HepG2 (cell line): Measurements from ENCODE around the gene SMARCA2. TPM values are rescaled to one million over a fixed set of nuclear protein-coding genes. Genes with fewer than 3 reads are reported as not detected.

Source experiments
- ATAC-seq: fragments of 200-7000 bp; cut with Tn5 transposase; 3 replicates; pipeline ENCODE4 v1.9.1; 2020; ENCODE audit warnings: mild to moderate bottlenecking, moderate library complexity
- BruUV-seq: library from RNA; stranded (reverse); fragments of 400-500 nt; replicated peaks from 2 replicates; lab custom pipeline; 2021; lab: Mats Ljungman, UMichigan
- CTCF ChIA-PET: fragments of 300-600 bp; formaldehyde crosslinking; extraction: SDS; loops from one replicate; lab custom pipeline; 2021; ENCODE audit warnings: low total read pairs, inconsistent platforms, low intra/inter-chr PET ratio; lab: Yijun Ruan, JAX
- POLR2A ChIA-PET: fragments of 350-600 bp; sonication (Branson Sonifier 250); formaldehyde crosslinking; loops from one replicate; lab custom pipeline; 2020; ENCODE audit warnings: antibody characterized with exemption, inconsistent platforms; lab: Yijun Ruan, JAX
- DNase-seq: peaks from one replicate; pipeline ENCODE4 v3.0.0-alpha.2; 2015; ENCODE audit warnings: low spot score
- FAIRE-seq: peaks from 3 replicates; lab custom pipeline; 2011; peaks lifted over from hg19 to GRCh38; lab: Jason Lieb, UNC
- H2AFZ ChIP-seq: one replicate; pipeline ENCODE4 v1.6.1; 2011; ENCODE audit warnings: low read length, inconsistent platforms
- H3K27ac ChIP-seq: fragments of 300-600 bp; 3 replicates; pipeline ENCODE4 v1.8.0; 2011; ENCODE audit warnings: mixed run types, mild to moderate bottlenecking, mixed read lengths, low read length, inconsistent platforms; ENCODE audit not compliant: insufficient read depth; ENCODE audit errors: extremely low read length
- H3K27me3 ChIP-seq, 2 experiments: fragments of 200-600 bp in 1 of 2; 2 replicates in 1 of 2; 3 replicates in 1 of 2; pipeline versions ENCODE4 v1.6.0 to v1.8.0; 2011; ENCODE audit warnings: low read length in 2 of 2, mild to moderate bottlenecking in 2 of 2, moderate library complexity in 2 of 2, inconsistent platforms in 1 of 2; ENCODE audit not compliant: insufficient read depth in 2 of 2, control insufficient read depth in 1 of 2
- H3K36me3 ChIP-seq, 2 experiments: fragments of 200-600 bp in 1 of 2; replicated peaks in 1 of 2; 2 replicates in 1 of 2; 3 replicates in 1 of 2; pipeline versions ENCODE4 v1.5.1 to v1.8.0; 2011; ENCODE audit warnings: low read length in 2 of 2, inconsistent platforms in 1 of 2; ENCODE audit not compliant: insufficient read depth in 2 of 2, control insufficient read depth in 1 of 2
- H3K4me1 ChIP-seq: 2 replicates; pipeline ENCODE4 v1.5.1; 2012; ENCODE audit warnings: low read length, inconsistent platforms; ENCODE audit not compliant: insufficient read depth
- H3K4me2 ChIP-seq: 2 replicates; pipeline ENCODE4 v1.6.0; 2011; ENCODE audit warnings: low read depth, low read length, inconsistent platforms
- H3K4me3 ChIP-seq, 3 experiments: fragments of 200-600 bp in 1 of 3; sonication (generic), shearing (Covaris generic) in 1 of 3; replicated peaks in 1 of 3; 2 replicates each; pipeline ENCODE4 v1.5.1; 2011 to 2016; ENCODE audit warnings: low read length in 3 of 3, inconsistent platforms in 2 of 3, low read depth in 2 of 3, mild to moderate bottlenecking in 2 of 3, control low read depth in 1 of 3, mixed read lengths in 1 of 3; ENCODE audit not compliant: insufficient read depth in 1 of 3
- H3K79me2 ChIP-seq: one replicate; pipeline ENCODE4 v1.6.1; 2011; ENCODE audit warnings: low read length, inconsistent platforms; ENCODE audit not compliant: insufficient read depth
- H3K9ac ChIP-seq: 2 replicates; pipeline ENCODE4 v1.6.0; 2011; ENCODE audit warnings: mild to moderate bottlenecking, low read depth, low read length, inconsistent platforms; ENCODE audit not compliant: insufficient read depth
- H3K9me3 ChIP-seq: 2 replicates; pipeline ENCODE4 v1.5.1; 2012; ENCODE audit warnings: mild to moderate bottlenecking, low read length
- H4K20me1 ChIP-seq: 2 replicates; pipeline ENCODE4 v1.6.0; 2011; ENCODE audit warnings: inconsistent platforms, mild to moderate bottlenecking, low read length, moderate library complexity; ENCODE audit not compliant: insufficient read depth
- CEBPB ChIP-seq: IDR thresholded peaks from 2 replicates; pipeline ENCODE4 v1.6.1; 2011; ENCODE audit warnings: low read depth, low read length, improper control_type of control experiment, borderline replicate concordance
- MAFK ChIP-seq, 2 experiments: IDR thresholded peaks in 1 of 2; conservative IDR thresholded peaks in 1 of 2; 2 replicates each; pipeline ENCODE4 v1.6.1; 2011; ENCODE audit warnings: improper control_type of control experiment in 2 of 2, low read length in 2 of 2
- PAF1 ChIP-seq: IDR thresholded peaks from 2 replicates; pipeline ENCODE4 v1.6.1; 2016; ENCODE audit warnings: missing genetic modification reagents, missing compliant biosample characterization
- ZBTB1 ChIP-seq: sonication (generic); formaldehyde crosslinking; IDR thresholded peaks from 2 replicates; pipeline ENCODE4 v1.4.0; 2020; ENCODE audit warnings: missing genetic modification reagents, borderline replicate concordance
- ZFP1 ChIP-seq: IDR thresholded peaks from 2 replicates; pipeline ENCODE4 v1.6.1; 2016
- ZFP90 ChIP-seq: sonication (generic); formaldehyde crosslinking; IDR thresholded peaks from 2 replicates; pipeline ENCODE4 v1.8.0; 2022; ENCODE audit warnings: missing genetic modification reagents, mild to moderate bottlenecking, inconsistent platforms, borderline replicate concordance
- ZNF292 ChIP-seq: sonication (generic); formaldehyde crosslinking; IDR thresholded peaks from 2 replicates; pipeline ENCODE4 v1.8.1; 2022; ENCODE audit warnings: mild to moderate bottlenecking, low read depth, missing genetic modification reagents, borderline replicate concordance
- ZNF550 ChIP-seq: sonication (generic); formaldehyde crosslinking; IDR thresholded peaks from 2 replicates; pipeline ENCODE4 v1.4.0; 2020; ENCODE audit warnings: mild to moderate bottlenecking, missing genetic modification reagents, borderline replicate concordance
- WGBS: methylation state at CpG from one replicate; pipeline ENCODE4 v1.1.6; 2017; ENCODE audit warnings: low lambda C conversion rate; 5-methylcytosine and 5-hydroxymethylcytosine counted together
- in situ Hi-C: cut with HindIII; loops from 2 replicates; pipeline ENCODE4 v1.10.0; 2017; ENCODE audit warnings: low pct_unique_long_range_greater_than_20kb; ENCODE audit not compliant: extremely low pct_ligation_motif_present
- intact Hi-C: fragments of 100-400 bp; cut with micrococcal nuclease; formaldehyde crosslinking; loops from one replicate; pipeline ENCODE4 v1.10.0; 2022; ENCODE audit not compliant: unreplicated experiment
- polyA plus RNA-seq, 8 experiments: library from polyadenylated mRNA; depleted of rRNA in 3 of 8; stranded (reverse) in 7 of 8; unstranded in 1 of 8; fragments of >200 nt; fragmentation: Illumina TruSeq in 4 of 8; extraction: Trizol in 4 of 8; gene quantifications; 2 replicates each; pipeline versions ENCODE4 v1.2.1 to v1.2.3, GENCODE V29; 2011 to 2016; ENCODE audit warnings: low read depth in 4 of 8, missing spikeins in 1 of 8, mixed read lengths in 1 of 8; ENCODE audit not compliant: insufficient read depth in 1 of 8
- total RNA-seq, 5 experiments: library from RNA; depleted of rRNA; stranded (reverse); fragments of >200 nt; fragmentation: Illumina TruSeq; extraction: Trizol; gene quantifications; 2 replicates each; pipeline ENCODE4 v1.2.3, GENCODE V29; 2016; ENCODE audit warnings: low read depth in 1 of 5
- TF ChIP-seq, protein P1 (sequence below): sonication (generic); formaldehyde crosslinking; IDR thresholded peaks from 2 replicates; pipeline ENCODE4 v1.4.0; 2020; ENCODE audit warnings: missing genetic modification reagents
- TF ChIP-seq, protein P2 (sequence below): sonication (generic); formaldehyde crosslinking; IDR thresholded peaks from 2 replicates; pipeline ENCODE4 v1.5.0; 2020; ENCODE audit warnings: missing genetic modification reagents
- TF ChIP-seq, protein P3 (sequence below): sonication (generic); formaldehyde crosslinking; IDR thresholded peaks from 2 replicates; pipeline ENCODE4 v1.4.0; 2020; ENCODE audit warnings: missing genetic modification reagents
- TF ChIP-seq, protein P4 (sequence below): sonication (generic); formaldehyde crosslinking; IDR thresholded peaks from 2 replicates; pipeline ENCODE4 v1.5.0; 2020; ENCODE audit warnings: missing genetic modification reagents

Gene SMARCA2
- total and polyA plus RNA-seq, 2 of the 13 experiments (the other 11 are each of a cell fraction or from before 2014, with no cell fraction given): 22.5 to 23.7 TPM

DNA sequence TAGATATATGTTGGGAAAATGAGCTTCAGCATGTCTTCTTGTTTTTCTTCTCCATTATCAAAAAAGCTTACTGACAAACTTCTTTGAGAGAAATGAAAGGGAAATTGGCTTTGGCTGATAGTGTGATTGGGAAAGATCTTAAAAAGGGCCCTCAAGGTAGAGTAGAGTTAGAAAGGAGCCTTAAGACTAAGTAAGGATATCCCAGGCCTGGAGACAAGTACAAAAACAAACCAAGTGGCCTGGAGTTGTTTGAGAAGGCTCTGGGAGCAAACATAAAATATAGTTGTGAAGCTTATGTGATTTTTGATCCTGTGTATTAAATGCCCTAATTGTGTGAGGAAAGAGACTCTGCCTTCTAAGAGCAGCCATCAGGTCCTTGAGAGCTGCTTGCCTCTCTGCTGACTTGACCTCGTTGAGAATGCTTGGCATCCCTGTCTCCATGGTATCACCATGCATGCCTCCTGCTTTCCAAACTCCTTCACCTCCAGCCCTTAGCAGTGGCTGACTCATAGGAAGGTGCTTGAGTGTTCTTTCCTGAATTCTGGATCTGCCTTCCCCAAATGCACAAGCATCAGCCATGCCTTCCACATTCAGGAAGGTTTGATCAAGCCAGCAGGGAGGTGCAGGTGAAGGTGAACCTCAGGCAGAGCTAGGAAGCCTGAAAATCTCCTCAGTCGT lies 78.9 kb downstream of the SMARCA2 start:
- WGBS: 55% methylated on average over 2 of the region's 2 CpGs
- ATAC-seq: no peak
- Histone ChIP-seq H3K9me3 (no peaks in the 10 kb centered on the region), H3K4me1 (no peaks in the 10 kb centered on the region), H3K9ac (no peak overlapping the region), H3K4me2 (no peak overlapping the region), H3K27me3 (no peaks in the 10 kb centered on the region), H3K27ac (no peak overlapping the region), H3K36me3 (peaks cover 3 to 9% of the 10 kb centered on the region in 2 experiments; a peak in 4 of 5 replicates), H2AFZ (no peak overlapping the region), H4K20me1 (no peaks in the 10 kb centered on the region), H3K4me3 (no peak overlapping the region), H3K79me2 (no peaks in the 10 kb centered on the region)
- intact Hi-C loops: no loop called here
- no peak for FAIRE-seq
- ChIA-PET POLR2A (no interaction called here), CTCF (no interaction called here)
- in situ Hi-C loops: no loop called here
- DNase-seq: no peak
- BruUV-seq: no TSS peak
- TF ChIP-seq, protein P1, sequence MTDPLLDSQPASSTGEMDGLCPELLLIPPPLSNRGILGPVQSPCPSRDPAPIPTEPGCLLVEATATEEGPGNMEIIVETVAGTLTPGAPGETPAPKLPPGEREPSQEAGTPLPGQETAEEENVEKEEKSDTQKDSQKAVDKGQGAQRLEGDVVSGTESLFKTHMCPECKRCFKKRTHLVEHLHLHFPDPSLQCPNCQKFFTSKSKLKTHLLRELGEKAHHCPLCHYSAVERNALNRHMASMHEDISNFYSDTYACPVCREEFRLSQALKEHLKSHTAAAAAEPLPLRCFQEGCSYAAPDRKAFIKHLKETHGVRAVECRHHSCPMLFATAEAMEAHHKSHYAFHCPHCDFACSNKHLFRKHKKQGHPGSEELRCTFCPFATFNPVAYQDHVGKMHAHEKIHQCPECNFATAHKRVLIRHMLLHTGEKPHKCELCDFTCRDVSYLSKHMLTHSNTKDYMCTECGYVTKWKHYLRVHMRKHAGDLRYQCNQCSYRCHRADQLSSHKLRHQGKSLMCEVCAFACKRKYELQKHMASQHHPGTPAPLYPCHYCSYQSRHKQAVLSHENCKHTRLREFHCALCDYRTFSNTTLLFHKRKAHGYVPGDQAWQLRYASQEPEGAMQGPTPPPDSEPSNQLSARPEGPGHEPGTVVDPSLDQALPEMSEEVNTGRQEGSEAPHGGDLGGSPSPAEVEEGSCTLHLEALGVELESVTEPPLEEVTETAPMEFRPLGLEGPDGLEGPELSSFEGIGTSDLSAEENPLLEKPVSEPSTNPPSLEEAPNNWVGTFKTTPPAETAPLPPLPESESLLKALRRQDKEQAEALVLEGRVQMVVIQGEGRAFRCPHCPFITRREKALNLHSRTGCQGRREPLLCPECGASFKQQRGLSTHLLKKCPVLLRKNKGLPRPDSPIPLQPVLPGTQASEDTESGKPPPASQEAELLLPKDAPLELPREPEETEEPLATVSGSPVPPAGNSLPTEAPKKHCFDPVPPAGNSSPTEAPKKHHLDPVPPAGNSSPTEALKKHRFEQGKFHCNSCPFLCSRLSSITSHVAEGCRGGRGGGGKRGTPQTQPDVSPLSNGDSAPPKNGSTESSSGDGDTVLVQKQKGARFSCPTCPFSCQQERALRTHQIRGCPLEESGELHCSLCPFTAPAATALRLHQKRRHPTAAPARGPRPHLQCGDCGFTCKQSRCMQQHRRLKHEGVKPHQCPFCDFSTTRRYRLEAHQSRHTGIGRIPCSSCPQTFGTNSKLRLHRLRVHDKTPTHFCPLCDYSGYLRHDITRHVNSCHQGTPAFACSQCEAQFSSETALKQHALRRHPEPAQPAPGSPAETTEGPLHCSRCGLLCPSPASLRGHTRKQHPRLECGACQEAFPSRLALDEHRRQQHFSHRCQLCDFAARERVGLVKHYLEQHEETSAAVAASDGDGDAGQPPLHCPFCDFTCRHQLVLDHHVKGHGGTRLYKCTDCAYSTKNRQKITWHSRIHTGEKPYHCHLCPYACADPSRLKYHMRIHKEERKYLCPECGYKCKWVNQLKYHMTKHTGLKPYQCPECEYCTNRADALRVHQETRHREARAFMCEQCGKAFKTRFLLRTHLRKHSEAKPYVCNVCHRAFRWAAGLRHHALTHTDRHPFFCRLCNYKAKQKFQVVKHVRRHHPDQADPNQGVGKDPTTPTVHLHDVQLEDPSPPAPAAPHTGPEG (CRISPR knock-in tag): no peak
- TF ChIP-seq ZNF292 (CRISPR knock-in tag) (no peak), ZBTB1 (CRISPR knock-in tag) (no peak), CEBPB (no peak), ZFP1 (no peak), ZFP90 (CRISPR knock-in tag) (no peak), PAF1 (CRISPR knock-in tag) (no peak), MAFK (conservative IDR thresholded peaks at IDR 0.05 in 1 of 2, IDR thresholded peaks at IDR 0.05 in 1 of 2; ENCODE audit: low read length in 2 of 2) (no peak), ZNF550 (CRISPR knock-in tag) (no peak)
- TF ChIP-seq, protein P2, sequence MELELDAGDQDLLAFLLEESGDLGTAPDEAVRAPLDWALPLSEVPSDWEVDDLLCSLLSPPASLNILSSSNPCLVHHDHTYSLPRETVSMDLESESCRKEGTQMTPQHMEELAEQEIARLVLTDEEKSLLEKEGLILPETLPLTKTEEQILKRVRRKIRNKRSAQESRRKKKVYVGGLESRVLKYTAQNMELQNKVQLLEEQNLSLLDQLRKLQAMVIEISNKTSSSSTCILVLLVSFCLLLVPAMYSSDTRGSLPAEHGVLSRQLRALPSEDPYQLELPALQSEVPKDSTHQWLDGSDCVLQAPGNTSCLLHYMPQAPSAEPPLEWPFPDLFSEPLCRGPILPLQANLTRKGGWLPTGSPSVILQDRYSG (CRISPR knock-in tag): no peak
- TF ChIP-seq, protein P3, sequence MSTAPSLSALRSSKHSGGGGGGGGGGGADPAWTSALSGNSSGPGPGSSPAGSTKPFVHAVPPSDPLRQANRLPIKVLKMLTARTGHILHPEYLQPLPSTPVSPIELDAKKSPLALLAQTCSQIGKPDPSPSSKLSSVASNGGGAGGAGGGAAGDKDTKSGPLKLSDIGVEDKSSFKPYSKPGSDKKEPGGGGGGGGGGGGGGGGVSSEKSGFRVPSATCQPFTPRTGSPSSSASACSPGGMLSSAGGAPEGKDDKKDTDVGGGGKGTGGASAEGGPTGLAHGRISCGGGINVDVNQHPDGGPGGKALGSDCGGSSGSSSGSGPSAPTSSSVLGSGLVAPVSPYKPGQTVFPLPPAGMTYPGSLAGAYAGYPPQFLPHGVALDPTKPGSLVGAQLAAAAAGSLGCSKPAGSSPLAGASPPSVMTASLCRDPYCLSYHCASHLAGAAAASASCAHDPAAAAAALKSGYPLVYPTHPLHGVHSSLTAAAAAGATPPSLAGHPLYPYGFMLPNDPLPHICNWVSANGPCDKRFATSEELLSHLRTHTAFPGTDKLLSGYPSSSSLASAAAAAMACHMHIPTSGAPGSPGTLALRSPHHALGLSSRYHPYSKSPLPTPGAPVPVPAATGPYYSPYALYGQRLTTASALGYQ (CRISPR knock-in tag): no peak
- TF ChIP-seq, protein P4, sequence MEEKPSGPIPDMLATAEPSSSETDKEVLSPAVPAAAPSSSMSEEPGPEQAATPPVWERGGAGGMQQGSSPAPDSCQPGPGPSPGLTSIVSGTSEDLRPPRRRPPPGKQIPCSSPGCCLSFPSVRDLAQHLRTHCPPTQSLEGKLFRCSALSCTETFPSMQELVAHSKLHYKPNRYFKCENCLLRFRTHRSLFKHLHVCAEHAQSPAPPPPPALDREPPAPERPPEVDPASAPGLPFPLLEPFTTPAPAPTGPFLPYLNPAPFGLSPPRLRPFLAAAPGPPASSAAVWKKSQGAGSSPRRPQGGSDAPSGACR (CRISPR knock-in tag): no peak
